HG02642 (cell line): ENCODE results near the gene ANO2.
"Not testable (repeated sequence)": the region's sequence is repeated elsewhere in the genome, so short reads cannot be mapped to it uniquely, and the experiment has no call there.

Experiments
- ATAC-seq: cut with Tn5 transposase; IDR thresholded peaks from one replicate; pipeline ENCODE4 v1.9.1; 2021; ENCODE audit warnings: mild to moderate bottlenecking; ENCODE audit not compliant: unreplicated experiment, poor library complexity

ANO2 gene

DNA sequence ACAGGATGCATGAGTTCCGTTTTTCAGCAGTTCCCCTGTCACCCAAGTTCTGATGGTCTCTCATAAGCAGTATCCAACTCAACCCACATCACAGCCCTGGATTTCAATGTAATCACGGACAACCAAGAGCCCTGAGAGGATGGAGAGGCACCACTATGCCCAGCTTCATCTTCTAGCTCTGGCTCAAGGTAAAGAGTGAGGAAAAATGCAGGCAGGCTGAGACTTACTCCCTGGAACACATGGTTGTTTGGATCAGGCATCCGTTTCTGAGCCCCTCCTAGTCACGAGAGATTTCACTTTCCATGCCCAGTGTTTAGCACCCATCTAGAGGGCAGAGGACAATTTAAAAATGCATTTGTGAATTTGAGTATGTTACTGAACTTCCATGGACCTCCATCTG, 45.0 kb downstream of the ANO2 start:
- no peak for ATAC-seq

DNA sequence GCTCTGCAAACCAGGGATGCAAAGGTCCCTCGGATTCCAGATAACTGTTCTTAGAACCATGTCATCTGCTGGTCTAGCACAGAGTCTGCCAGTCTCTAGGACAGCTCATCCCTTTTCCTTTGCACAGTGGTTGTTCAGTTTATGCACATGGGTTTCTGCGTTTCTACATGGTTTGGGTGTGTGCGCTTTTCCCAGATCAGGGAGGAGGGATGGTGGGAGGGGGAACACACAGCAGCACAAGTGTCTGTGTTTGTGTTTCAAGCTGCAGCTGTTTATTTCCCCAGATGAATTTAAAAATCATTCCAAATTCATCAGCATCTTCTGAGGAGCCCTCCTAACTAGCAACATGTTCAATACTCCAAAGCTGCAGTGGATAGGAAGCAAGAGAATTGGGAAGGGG, 45.4 kb downstream of the ANO2 start:
- ATAC-seq: no peak

DNA sequence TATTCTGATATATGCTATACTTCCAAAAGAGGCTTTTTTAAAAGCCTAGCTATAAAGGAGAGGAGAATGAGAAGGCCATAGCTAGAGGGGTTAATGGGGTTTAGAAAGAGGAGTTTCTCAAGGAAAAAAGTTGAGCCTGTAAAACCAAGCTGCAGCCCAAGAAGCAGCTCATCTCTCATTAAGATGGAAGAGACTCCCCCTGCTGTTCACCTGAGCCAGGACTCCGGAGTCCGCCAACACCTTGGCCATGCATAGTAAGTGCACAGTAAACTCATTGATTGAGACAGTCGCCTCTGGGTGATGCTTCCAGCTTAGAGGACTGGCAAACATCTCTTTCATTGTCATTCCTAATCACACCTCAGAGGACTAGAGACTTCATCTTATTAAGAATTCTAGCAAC, 46.2 kb downstream of the ANO2 start:
- ATAC-seq: no peak

GRCh38 chr12:5889381-5890047, 55.5 kb downstream of the ANO2 start:
- ATAC-seq: no peak

GRCh38 chr12:5888816-5889315, 56.2 kb downstream of the ANO2 start:
- ATAC-seq: no peak

DNA sequence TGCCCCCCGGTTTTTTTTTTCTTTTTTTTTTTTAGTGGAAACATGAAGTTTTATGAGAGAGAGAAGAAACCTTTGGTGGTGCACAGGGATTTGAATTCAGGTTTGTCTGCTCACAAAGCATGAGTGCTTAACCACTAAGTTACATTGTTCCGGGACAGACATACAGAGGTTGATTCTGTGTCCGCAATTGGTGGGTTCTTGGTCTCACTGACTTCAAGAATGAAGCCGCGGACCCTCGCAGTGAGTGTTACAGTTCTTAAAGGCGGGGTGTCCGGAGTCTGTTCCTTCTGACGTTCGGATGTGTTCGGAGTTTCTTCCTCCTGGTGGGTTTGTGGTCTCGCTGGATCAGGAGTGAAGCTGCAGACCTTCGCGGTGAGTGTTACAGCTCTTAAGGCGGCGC, 57.2 kb downstream of the ANO2 start:
- not testable (repeated sequence) for ATAC-seq

DNA sequence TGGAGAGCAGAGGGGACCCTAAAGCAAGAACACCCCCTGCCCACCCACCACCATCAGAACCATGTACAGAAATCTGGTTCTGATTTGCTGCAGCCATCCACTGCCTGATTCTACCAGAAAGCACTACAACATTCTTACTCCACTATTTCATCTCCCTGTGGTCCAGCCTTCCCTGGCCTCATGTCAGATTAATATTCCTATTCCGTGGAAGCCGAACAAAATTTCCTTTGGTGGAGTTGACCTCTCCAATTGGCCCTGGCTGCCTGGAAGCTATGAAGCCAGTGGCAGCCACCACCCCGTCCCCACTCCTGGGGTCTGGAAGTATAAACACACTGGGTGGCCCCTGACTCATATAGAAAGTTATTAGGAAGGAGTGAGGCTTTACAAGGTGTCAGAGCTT, 60.2 kb downstream of the ANO2 start:
- no peak for ATAC-seq

DNA sequence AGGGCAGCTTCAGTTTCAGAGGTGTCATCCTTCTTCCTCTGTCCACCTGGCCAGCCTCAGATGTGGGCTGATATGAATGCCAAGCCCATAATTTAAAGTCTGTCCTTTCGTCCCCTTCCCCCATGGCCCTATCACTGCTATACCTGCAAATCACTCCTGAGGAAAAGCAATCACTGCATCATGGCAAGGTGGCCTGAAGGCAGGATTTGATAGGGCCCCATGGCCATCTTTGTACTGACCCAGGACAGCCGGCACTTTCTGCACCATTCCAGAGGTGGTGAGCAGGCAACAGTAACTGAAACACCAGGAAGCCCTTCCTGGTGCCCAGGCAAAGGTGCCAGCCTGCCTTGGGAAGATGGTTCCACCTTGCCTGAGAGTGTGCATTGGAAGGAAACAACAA, 60.8 kb downstream of the ANO2 start:
- ATAC-seq: no peak

DNA sequence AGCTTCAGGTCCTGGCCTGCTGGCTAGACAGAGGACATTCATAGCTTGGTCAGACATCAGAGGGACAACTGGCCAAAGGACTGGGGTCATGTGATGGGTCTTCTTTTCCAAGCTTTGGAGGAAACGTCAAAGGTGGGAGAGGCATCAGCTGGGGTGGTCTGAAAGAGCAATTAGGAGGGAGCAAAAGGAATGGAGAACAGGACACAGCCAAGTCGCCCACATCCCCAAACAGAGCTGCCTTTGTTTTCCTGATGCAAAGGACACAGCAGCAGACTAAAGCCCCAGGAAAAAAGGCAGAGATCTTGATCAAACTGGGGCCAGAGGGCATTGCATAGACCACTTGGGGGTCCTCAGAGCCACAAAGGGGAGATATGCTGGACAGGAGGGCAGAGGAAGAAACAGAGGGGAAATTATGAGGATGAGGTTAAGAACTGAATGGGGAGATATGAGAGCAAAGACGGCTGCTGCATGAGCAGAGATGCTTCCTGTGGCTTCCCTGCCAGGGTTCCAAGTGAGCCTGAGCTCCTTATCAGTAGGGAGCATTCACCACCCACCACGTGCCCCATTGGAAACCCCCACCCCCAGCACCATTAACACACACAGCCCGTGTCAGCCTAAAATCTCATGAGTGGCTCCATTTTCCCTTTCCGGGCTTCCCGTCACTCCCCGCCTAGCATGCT, 62.4 kb downstream of the ANO2 start:
- no peak for ATAC-seq

DNA sequence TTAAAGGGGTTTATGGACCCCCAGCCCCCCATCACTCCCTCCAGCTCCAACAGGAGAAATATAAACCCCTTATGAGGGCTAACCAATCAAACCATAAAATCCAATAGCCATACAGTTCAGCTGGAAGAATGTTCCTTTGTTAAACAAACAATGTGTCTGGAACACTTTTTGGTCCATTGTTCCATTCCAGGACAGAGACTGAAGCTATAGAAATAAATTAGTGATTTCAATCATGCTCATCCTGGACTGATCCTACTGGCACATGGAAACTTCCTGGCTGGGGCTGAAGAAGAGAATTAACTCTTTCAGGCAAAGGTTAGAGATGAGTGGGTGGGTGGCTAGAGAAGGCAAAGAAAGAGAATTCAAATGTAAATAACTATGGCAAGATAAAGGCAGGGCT, 63.4 kb downstream of the ANO2 start:
- no peak for ATAC-seq

DNA sequence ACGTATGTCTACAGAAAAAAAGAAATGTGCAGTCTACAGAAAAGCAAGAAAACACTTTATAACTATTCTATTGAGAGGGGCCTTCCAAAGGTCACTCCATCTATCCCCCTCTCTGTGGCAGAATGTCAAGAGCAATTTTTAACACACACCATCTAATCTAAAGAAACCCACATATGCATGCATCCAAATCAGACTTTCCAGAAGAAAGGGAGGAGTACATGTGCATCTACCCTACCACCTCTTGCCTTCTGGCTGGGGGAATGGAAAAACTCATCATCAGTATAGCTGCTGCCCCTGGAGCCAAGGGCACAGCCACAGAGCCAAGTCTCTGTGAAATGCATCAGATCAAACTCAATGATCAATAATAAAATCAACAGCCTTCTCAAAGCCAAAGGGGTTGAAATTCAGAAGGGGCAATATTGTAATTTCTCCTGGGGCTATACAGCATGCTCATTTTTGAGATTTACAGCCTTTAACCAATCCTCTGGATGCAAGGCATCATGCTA, 63.9 kb downstream of the ANO2 start:
- no peak for ATAC-seq

DNA sequence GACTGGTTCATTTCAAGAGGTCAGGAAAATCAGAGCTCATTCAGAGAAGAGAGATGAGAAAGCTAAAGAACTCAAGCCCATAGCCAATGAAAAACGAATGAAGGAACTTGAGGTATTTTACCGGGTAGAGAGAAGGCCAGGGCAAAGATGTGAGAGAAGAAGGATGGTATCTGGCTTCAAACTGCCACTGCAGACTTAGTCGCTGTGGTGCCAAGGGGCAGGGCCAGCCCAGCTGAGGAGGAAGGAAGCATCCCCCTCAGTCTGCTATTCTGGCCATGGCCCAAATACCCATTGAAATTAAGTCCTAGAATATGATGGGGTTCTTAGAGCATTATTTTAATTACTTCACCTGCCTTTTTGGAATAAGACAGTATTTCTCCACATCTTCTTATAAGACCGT, 69.2 kb downstream of the ANO2 start:
- no peak for ATAC-seq

- ATAC-seq: no peak
Measured at GRCh38 chr12:5874514-5874913, 70.5 kb downstream of the ANO2 start.

DNA sequence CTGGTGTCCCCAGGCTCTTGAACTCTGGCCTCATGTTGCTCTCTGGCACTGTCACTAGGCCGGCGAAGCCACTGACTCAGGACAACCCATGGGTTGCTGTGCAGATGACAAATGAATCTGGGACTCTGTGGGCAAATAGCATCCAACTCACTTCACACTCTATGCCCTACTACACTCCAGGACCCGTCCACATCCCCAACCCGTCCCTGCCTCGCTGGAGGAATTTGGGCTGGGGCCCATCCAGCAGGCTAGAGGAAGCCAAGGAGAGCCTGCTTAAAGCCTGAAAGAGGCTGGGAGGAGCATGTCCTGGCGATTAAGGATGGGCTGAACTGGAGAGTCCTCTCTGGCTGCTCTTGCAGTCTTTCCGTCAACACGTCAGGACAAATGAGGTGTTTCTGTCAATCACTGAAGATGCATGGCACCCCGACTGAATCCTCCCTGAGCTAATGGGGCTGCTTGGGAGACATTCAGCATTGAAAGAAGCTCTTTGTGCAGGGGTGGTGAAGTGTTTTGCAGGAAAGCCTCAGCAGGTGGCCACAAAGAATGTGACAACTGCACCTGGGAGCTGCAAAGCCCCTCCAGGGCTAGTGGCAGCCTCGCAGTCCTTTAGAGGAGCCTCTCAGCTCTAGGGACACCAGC, 71.7 kb downstream of the ANO2 start:
- no peak for ATAC-seq

GRCh38 chr12:5872745-5873144, 72.3 kb downstream of the ANO2 start:
- no peak for ATAC-seq

DNA sequence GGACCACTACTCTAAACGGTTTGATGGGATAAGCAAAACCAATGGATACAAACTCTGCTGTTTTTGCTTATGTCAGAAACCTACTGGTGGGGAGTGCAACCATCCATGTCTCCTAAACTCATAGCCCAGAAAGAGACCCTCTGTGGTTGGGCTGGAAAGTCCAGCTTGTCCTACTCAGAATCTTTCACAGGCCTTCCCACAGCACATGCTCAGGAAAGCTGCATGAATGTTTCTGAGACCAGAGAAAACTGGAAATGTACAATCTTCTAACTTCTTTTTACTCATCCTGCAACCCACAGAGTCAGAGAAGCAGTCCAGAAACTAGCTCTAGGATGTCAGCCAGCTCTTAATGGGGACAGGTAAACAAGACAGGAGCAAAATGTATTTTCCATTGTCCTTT, 73.3 kb downstream of the ANO2 start:
- no peak for ATAC-seq

- ATAC-seq: no peak
Measured at GRCh38 chr12:5870183-5870582, 74.9 kb downstream of the ANO2 start.

GRCh38 chr12:5868625-5869295, 76.3 kb downstream of the ANO2 start:
- no peak for ATAC-seq

- ATAC-seq: no peak
Measured at GRCh38 chr12:5865397-5865796, 79.7 kb downstream of the ANO2 start.

DNA sequence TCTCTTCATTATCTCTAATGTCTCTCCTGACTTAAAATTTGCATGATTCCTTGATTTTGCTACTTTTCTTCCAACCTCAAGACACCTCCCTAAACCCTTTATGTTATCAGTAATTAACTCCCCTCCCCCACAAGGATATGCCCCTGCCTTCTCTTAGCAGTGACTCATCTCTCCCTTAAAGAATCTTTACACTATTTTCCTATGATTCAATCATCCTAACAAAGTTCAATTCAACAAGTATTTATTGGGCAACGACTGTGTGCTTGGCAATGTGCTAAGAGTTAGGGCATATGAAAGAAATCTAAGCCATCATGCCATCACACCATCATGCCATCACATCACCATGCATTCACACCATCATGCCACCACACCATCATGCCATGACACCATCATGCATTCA, 80.1 kb downstream of the ANO2 start:
- ATAC-seq: no peak

GRCh38 chr12:5864301-5864700, 80.8 kb downstream of the ANO2 start:
- ATAC-seq: no peak
